Esophagus muscularis mucosa (tissue), 4 donors: Measurements from ENCODE around the gene PDCD1. TPM values are rescaled to one million over a fixed set of nuclear protein-coding genes. Genes with fewer than 3 reads are reported as not detected.

Experiments used
- DNase-seq: peaks from one replicate; pipeline ENCODE4 v3.0.0-alpha.2; 2017; ENCODE audit errors: extremely low spot score
- H3K27ac ChIP-seq, 4 donors: fragments of 200-600 bp; sonication (generic); replicated peaks in 1 of 4; 1 replicate in 3 of 4; 2 replicates in 1 of 4; pipeline ENCODE4 v1.5.1; 2016 to 2019; ENCODE audit warnings: mild to moderate bottlenecking in 1 of 4
- H3K27me3 ChIP-seq, 4 donors: fragments of 200-600 bp; sonication (generic); one replicate each; pipeline versions ENCODE4 v1.5.1 to v1.6.0; 2016 to 2019
- H3K36me3 ChIP-seq, 4 donors: fragments of 200-600 bp; sonication (generic); one replicate each; pipeline ENCODE4 v1.5.1; 2016 to 2019
- H3K4me1 ChIP-seq, 4 donors: fragments of 200-600 bp; sonication (generic); one replicate each; pipeline ENCODE4 v1.5.1; 2016 to 2019
- H3K4me3 ChIP-seq, 4 donors: fragments of 200-600 bp; sonication (generic); 1 replicate in 2 of 4; 2 replicates in 2 of 4; pipeline ENCODE4 v1.5.1; 2016 to 2019; ENCODE audit warnings: mild to moderate bottlenecking in 4 of 4, moderate library complexity in 1 of 4
- H3K9me3 ChIP-seq, 4 donors: fragments of 200-600 bp; sonication (generic); 1 replicate in 3 of 4; 2 replicates in 1 of 4; pipeline ENCODE4 v1.5.1; 2016 to 2019
- EP300 ChIP-seq: sonication (generic); formaldehyde crosslinking; IDR thresholded peaks from one replicate; pipeline ENCODE4 v1.6.1; 2017; ENCODE audit warnings: antibody characterized with exemption
- POLR2A ChIP-seq: fragments of 450-650 bp; IDR thresholded peaks from one replicate; pipeline ENCODE4 v1.6.1; 2017; ENCODE audit warnings: antibody characterized with exemption, moderate library complexity, mild to moderate bottlenecking, low read depth
- POLR2AphosphoS5 ChIP-seq, 2 donors: sonication (generic); formaldehyde crosslinking; IDR thresholded peaks; one replicate each; pipeline ENCODE4 v1.6.1; 2017; ENCODE audit warnings: antibody characterized with exemption in 2 of 2
- WGBS: methylation state at CpG from one replicate; pipeline ENCODE4 v1.1.5; 2018; 5-methylcytosine and 5-hydroxymethylcytosine counted together
- intact Hi-C: fragments of 100-400 bp; cut with DNase I; formaldehyde crosslinking; loops from one replicate; pipeline ENCODE4 v1.15.1; 2023
- total RNA-seq, 4 donors: library from RNA; depleted of rRNA; stranded (reverse); fragments of >200 nt; gene quantifications; one replicate each; pipeline versions ENCODE4 v1.1.0 to v1.2.1, GENCODE V29; 2016
- TF ChIP-seq, protein P1 (sequence below), 3 experiments: fragments of 200-600 bp in 2 of 3; fragments of 450-650 bp in 1 of 3; sonication (generic) in 2 of 3; IDR thresholded peaks; one replicate each; pipeline ENCODE4 v1.5.1; 2017 to 2019; ENCODE audit warnings: antibody characterized with exemption in 3 of 3, mild to moderate bottlenecking in 2 of 3, moderate library complexity in 1 of 3

PDCD1 gene
- total RNA-seq, 4 donors from 2014 or later, result 0.11 to 2.5 (median 1.2) TPM

DNA sequence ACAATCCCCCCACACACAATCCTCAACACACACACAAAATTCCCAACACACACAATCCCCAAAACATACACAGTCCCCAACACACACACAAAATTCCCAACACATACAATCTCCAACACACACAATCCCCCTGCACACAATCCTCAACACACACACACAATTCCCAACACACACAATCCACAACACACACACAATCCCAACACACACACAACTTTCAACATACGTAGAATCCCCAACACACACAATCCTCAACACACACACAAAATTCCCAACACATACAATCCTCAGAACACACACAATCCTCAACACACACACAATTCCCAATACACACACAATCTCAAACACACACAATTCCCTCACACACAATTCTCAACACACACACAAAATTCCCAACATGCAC, 2.6 kb upstream of the PDCD1 start:
- no peaks in the 10 kb centered on the region for H3K36me3 ChIP-seq
- TF ChIP-seq POLR2A (no peak), EP300 (no peak), POLR2AphosphoS5 (IDR thresholded peaks at IDR 0.05) (no peak)
- TF ChIP-seq, protein P1, sequence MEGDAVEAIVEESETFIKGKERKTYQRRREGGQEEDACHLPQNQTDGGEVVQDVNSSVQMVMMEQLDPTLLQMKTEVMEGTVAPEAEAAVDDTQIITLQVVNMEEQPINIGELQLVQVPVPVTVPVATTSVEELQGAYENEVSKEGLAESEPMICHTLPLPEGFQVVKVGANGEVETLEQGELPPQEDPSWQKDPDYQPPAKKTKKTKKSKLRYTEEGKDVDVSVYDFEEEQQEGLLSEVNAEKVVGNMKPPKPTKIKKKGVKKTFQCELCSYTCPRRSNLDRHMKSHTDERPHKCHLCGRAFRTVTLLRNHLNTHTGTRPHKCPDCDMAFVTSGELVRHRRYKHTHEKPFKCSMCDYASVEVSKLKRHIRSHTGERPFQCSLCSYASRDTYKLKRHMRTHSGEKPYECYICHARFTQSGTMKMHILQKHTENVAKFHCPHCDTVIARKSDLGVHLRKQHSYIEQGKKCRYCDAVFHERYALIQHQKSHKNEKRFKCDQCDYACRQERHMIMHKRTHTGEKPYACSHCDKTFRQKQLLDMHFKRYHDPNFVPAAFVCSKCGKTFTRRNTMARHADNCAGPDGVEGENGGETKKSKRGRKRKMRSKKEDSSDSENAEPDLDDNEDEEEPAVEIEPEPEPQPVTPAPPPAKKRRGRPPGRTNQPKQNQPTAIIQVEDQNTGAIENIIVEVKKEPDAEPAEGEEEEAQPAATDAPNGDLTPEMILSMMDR (IDR thresholded peaks at IDR 0.05), result no peak
- no peaks in the 10 kb centered on the region for H3K9me3 ChIP-seq
- intact Hi-C loops, result no loop called here
- no peak overlapping the region for H3K4me3 ChIP-seq
- no peak for DNase-seq
- H3K27me3 ChIP-seq, result peaks cover 0 to 52% (median 16%) of the 10 kb centered on the region in 4 donors
- peaks cover 29 to 36% (median 30%) of the 10 kb centered on the region in 4 donors for H3K4me1 ChIP-seq
- WGBS, result 95% methylated on average over 1 of the region's 1 CpG
- no peak overlapping the region for H3K27ac ChIP-seq

DNA sequence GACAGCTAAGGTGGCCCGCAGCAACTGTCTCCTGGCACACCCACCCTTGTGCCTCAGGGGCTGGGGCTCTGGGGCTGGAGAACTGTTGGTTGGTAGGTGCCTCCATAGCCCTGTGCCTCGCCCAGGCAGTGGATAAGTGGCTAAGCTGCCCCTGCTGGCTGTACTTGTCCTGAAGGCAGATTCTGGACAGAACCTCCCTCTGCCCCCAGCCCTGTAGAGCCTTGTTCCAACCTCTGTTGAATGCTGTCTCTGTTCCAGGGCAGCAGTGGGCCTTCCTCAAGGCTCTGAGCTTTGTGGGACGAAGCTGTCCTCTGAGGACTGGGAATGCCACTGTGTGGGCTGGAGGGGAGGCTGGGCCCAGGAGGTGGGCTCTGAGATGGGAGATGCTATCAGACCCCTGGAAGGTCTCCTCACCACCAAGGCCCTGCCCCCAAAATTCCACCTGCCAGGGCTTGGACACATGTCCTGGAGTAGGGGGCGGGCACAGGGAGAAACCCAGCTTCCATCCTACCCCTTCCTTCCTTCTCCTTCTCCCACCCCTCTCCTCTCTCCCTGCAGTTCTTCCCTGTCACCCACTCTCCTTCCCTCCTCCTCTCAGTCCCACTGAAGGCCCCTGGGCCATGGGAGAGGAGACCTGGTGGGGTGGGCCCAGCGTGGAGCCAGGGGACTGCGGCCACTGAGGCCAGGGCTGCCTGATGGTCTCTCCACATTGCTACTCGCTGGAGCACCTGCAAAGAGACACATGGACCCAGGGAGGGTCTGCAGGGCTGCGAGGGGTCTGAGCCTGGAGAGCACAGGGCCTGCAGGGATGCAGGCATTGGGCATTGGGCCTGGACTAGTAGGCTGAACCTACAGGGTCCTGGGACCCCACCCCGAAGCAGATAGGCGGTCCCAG, 1.7 kb upstream of the PDCD1 start:
- intact Hi-C loops, result no loop called here
- peaks cover 29 to 35% (median 30%) of the 10 kb centered on the region in 4 donors for H3K4me1 ChIP-seq
- no peaks in the 10 kb centered on the region for H3K36me3 ChIP-seq
- no peaks in the 10 kb centered on the region for H3K9me3 ChIP-seq
- WGBS, result 80% methylated on average over 8 of the region's 10 CpGs
- no peak for DNase-seq
- H3K27ac ChIP-seq, result peak overlapping the region; percentile 76 to 86 (median 80)
- TF ChIP-seq POLR2A (no peak), POLR2AphosphoS5 (IDR thresholded peaks at IDR 0.05) (no peak), EP300 (no peak)
- TF ChIP-seq, protein P1 (IDR thresholded peaks at IDR 0.05), result no peak
- peak overlapping the region; percentile 34 to 51 (median 39) for H3K4me3 ChIP-seq
- peaks cover 0 to 44% (median 15%) of the 10 kb centered on the region in 4 donors for H3K27me3 ChIP-seq

DNA sequence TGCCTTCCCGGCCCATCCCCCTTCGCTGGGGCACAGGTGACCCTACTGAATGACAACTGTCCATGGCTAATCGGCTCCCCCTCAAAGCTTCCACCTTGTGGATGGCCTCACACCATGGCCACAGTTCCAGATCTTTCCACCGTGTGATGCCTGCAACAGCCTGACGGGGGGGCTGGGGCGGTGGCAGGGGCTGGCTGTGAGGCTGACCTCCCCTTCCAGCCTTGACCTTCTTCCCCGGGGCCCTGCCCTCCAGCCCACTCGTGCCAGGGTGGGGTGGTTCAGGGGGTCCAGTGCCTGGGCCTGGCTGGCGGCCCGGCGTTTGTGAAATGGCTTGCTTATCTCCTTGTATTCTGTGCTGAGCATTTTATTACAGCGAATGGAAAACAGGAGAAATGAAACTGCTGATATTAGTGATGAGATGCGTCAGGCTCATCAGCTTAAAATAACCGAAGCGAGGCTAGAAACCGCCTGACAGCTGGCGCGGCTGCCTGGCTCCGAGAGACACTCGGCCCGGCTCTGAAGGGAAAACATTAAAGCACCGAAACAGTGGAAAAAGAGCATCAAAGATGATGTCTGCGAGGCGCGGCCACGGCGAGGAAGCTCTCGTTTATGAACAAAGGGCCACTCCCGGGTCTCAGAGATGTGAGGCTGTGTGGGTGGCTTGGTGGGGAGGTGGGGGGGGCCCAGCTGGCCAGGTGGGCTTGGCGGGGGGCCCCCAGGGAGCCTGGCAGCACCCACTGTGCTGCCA, 916 bp upstream of the PDCD1 start:
- peak overlapping the region; percentile 34 to 51 (median 39) for H3K4me3 ChIP-seq
- TF ChIP-seq POLR2A (no peak), EP300 (no peak), POLR2AphosphoS5 (IDR thresholded peaks at IDR 0.05) (peak; percentile 35 to 57)
- TF ChIP-seq, protein P1 (IDR thresholded peaks at IDR 0.05), result peak in 1 of 3 experiments; percentile 21
- intact Hi-C loops, result no loop called here
- H3K27me3 ChIP-seq, result peaks cover 0 to 36% (median 11%) of the 10 kb centered on the region in 4 donors
- H3K27ac ChIP-seq, result peak overlapping the region; percentile 76 to 86 (median 80)
- WGBS, result 33% methylated on average over 26 of the region's 30 CpGs
- no peaks in the 10 kb centered on the region for H3K36me3 ChIP-seq
- no peaks in the 10 kb centered on the region for H3K9me3 ChIP-seq
- no peak for DNase-seq
- H3K4me1 ChIP-seq, result peaks cover 29 to 36% (median 35%) of the 10 kb centered on the region in 4 donors

DNA sequence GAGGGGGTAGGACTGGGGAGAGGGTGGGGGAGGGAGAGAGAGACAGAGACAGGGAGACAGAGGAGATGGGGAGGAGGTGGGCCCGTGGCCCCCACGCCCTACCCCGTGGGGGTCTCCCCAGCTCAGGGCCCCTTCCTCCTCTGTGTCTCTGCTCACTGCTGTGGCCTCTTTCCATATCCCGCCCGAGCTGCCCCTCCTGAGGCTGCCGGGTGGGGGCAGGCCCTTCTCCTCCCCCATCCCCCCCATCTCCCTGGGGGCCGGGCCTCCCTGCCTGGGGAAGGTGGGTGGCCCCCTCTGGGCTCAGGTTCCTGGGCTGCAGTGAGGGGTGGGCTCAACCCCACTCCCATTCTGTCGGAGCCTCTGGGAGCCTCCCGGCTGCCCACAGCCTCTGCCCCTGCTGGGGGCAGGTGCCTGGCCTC, 332 bp upstream of the PDCD1 start:
- H3K27ac ChIP-seq, result peak overlapping the region; percentile 76 to 86 (median 80)
- peaks cover 29 to 42% (median 38%) of the 10 kb centered on the region in 4 donors for H3K4me1 ChIP-seq
- no peaks in the 10 kb centered on the region for H3K36me3 ChIP-seq
- DNase-seq, result no peak
- peak overlapping the region in 3 of 4 donors; percentile 34 to 42 (median 36) for H3K4me3 ChIP-seq
- 28% methylated on average over 8 of the region's 9 CpGs for WGBS
- H3K27me3 ChIP-seq, result peaks cover 0 to 30% (median 8%) of the 10 kb centered on the region in 4 donors
- TF ChIP-seq EP300, result no peak
- TF ChIP-seq, protein P1 (IDR thresholded peaks at IDR 0.05), result no peak
- TF ChIP-seq POLR2A, result no peak
- TF ChIP-seq POLR2AphosphoS5 (IDR thresholded peaks at IDR 0.05), result no peak
- intact Hi-C loops, result no loop called here
- H3K9me3 ChIP-seq, result no peaks in the 10 kb centered on the region
